GM19372 (cell line): ENCODE results near the gene OR5P2.
"Not testable (repeated sequence)": the region's sequence is repeated elsewhere in the genome, so short reads cannot be mapped to it uniquely, and the experiment has no call there.

Source experiments
- ATAC-seq: cut with Tn5 transposase; IDR thresholded peaks from one replicate; pipeline ENCODE4 v1.9.1; 2021; ENCODE audit warnings: mild to moderate bottlenecking, low read depth, moderate library complexity; ENCODE audit not compliant: unreplicated experiment

Gene OR5P2, protein sequence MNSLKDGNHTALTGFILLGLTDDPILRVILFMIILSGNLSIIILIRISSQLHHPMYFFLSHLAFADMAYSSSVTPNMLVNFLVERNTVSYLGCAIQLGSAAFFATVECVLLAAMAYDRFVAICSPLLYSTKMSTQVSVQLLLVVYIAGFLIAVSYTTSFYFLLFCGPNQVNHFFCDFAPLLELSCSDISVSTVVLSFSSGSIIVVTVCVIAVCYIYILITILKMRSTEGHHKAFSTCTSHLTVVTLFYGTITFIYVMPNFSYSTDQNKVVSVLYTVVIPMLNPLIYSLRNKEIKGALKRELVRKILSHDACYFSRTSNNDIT

GRCh38 chr11:7796842-7797241, at the start of gene OR5P2:
Gene OR5P2, minus strand, starts transcription at chr11:7796942. Its CDS starts 0 bp downstream, at chr11:7796942.
- no peak for ATAC-seq

DNA sequence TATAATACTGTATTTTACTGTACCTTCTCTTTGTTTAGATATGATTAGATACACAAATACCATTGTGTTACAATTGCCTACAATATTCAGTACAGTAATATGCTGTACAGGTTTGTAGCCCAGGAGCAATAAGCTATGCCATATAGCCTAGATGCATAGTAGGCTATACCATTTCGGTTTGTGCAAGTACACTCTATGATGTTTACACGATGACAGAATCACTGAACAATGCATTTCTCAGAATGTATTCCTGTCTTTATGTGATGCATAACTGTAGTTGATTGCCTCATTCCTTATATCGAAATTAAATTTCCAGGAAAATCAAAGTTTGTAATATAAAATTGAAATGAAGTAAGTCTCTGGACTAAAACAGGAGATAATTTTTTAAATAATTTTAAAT, 49.3 kb upstream of the OR5P2 start:
- no peak for ATAC-seq

- no peak for ATAC-seq
Observed at GRCh38 chr11:7844986-7845385, 48.2 kb upstream of the OR5P2 start.

- ATAC-seq = no peak
Observed at GRCh38 chr11:7844521-7844920, 47.8 kb upstream of the OR5P2 start.

DNA sequence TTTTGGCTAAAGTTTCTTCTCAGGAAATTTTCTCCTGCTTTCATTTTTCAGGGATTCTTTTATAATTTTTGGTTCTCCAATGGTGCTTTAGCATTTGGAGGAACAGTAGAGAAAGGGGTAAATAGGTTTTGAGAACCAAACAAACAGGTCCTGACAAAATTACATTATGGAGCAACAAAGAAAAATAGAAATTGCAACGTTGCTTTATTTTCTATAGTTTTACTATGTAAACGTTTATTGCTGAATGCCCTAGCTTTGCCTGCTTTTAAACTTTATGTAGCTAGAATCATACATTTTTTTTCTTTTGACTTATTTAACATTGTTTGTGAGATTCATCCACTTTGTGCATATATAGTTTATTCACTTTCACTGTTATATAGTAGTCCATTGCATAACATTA, 43.8 kb upstream of the OR5P2 start:
- no peak for ATAC-seq

DNA sequence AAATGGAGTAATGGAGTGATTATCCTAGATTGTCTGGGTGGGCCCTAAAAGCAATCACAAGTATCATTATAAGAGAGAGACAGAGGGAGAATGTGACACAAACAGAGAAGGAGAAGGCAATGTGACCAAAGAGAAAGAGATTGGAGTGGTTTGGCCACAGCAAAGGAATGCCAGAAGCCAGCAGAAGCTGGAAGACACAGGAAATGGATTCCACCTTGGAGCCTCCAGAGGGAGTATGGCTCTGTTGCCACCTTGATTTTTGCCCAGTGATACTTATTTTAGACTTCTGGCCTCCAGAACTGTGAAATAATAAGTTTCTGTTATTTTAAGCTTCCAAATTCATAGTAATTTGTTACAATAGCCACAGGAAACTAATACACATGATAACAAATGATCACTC, 36.8 kb upstream of the OR5P2 start:
- no peak for ATAC-seq

- ATAC-seq = no peak
Observed at GRCh38 chr11:7830740-7831139, 34.0 kb upstream of the OR5P2 start, which contains the start of gene OR5P3. Gene OR5P3, minus strand, starts transcription at chr11:7830840.

GRCh38 chr11:7826324-7826723, 29.6 kb upstream of the OR5P2 start:
- no peak for ATAC-seq

DNA sequence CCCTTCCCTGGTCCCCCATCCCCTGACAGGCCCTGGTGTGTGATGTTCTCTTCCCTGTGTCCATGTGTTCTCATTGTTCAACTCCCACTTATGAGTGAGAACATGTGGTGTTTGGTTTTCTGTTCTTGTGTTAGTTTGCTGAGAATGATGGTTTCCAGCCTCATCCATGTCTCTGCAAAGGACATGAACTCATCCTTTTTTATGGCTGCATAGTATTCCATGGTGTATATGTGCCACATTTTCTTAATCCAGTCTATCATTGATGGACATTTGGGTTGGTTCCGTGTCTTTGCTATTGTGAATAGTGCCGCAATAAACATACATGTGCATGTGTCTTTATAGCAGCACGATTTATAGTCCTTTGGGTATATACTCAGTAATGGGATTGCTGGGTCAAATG, 23.7 kb upstream of the OR5P2 start:
- ATAC-seq = not testable (repeated sequence)

- not testable (repeated sequence) for ATAC-seq
Observed at GRCh38 chr11:7814897-7815296, 18.2 kb upstream of the OR5P2 start.

DNA sequence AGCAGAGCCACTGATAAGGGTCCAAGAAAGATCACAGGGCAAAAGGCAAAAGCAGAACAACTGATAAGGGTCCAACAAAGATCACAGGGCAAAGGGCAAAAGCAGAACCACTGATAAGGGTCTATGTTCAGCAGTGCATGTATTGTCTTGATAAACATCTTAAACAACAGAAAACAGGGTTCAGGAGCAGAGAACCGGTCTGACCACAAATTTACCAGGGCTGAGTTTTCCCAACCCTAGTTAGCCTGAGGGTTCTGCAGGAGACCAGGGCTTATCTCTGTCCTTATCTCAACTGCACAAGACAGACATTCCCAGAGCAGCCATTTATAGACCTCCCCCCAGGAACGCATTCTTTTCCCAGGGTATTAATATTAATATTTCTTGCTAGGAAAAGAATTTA, 13.6 kb upstream of the OR5P2 start:
- not testable (repeated sequence) for ATAC-seq

DNA sequence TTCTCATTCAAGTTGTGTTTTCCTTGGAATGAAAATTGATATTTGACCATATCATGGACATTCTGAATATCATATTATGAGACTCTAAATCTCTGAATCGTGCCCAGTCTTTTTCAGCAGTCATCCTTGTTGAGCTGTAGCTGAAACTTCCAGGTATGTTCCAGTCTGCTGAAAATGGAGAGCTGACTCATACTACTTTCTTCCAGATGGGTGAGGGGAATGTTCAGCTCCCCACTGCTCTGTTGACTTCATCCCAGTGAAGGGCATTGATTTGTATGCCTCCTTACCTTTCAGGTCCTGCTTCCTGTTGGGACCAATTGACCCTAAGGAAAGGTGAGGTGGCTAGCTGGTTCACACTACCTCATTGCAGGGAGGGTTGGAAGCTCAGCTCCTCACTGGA, 3.5 kb downstream of the OR5P2 start:
- ATAC-seq = no peak

DNA sequence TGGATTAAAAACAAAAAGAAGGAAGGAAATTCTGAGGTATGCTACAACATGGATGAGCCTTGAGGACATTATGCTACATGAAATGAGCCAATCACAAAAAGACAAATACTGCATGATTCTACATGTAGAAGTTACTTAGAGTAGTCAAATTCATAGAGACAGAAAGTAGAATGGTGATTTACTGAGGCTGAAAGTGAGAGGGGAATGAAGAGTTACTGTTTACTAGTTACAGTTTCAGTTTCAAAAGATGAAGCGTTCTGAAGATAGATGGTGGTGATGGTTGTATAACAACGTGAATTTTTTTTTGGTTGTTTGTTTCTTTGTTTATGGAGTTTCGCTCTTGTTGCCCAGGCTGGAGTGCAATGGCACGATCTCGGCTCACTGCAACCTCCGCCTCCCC, 9.5 kb downstream of the OR5P2 start:
- ATAC-seq = peak; percentile 91

GRCh38 chr11:7775689-7776088, 21.1 kb downstream of the OR5P2 start:
- ATAC-seq = no peak

DNA sequence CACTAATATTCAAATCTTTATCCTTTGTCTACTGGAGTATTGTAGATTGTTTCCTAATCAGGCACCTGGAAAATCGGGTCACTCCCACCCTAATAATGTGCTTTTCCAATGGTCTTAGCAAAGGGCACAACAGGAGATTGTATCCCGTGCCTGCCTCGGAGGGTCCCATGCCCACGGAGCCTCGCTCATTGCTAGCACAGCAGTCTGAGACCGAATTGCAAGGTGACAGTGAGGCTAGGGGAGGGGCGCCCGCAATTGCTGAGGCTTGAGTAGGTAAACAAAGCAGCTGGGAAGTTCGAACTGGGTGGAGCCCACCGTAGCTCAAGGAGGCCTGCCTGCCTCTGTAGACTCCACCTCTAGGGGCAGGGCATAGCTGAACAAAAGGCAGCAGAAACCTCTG, 32.4 kb downstream of the OR5P2 start:
- ATAC-seq = not testable (repeated sequence)

DNA sequence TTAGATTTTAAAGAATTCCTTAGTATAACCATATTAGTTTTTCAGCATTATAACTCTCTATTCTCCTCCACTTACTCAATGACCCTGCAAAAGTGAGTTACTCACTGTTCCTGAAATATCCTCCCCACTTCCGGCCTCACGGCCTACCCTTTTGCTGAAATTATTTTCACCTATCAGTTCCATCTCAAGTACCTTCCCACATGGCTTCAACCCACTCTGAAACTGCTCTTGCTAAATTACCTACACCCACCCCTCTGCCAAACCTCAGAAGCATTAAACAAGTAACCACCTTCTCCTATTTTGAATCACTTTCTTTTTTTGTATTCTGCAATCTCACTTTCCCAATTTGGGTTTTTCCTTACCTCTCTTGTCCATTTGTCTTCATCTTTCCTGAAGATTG, 37.7 kb downstream of the OR5P2 start:
- ATAC-seq = no peak

- ATAC-seq = no peak
Observed at GRCh38 chr11:7749456-7749855, 47.3 kb downstream of the OR5P2 start.
